Vagina (tissue), 2 donors: ENCODE measurements around the gene NIPAL3. TPM values are rescaled to one million over a fixed set of nuclear protein-coding genes. Genes with fewer than 3 reads are reported as not detected.

Experiments
- DNase-seq, 2 donors: peaks; one replicate each; pipeline ENCODE4 v3.0.0-alpha.2; 2017; ENCODE audit errors: extremely low spot score in 2 of 2
- H3K27ac ChIP-seq: fragments of 200-600 bp; sonication (generic); one replicate; pipeline ENCODE4 v1.5.1; 2019
- H3K27me3 ChIP-seq: fragments of 200-600 bp; sonication (generic); one replicate; pipeline ENCODE4 v1.5.1; 2019
- H3K36me3 ChIP-seq, 2 donors: fragments of 200-600 bp; sonication (generic); one replicate each; pipeline ENCODE4 v1.5.1; 2017 to 2019
- H3K4me1 ChIP-seq: fragments of 200-600 bp; sonication (generic); one replicate; pipeline ENCODE4 v1.5.1; 2019
- H3K4me3 ChIP-seq, 2 donors: fragments of 200-600 bp; sonication (generic); 1 replicate in 1 of 2; 2 replicates in 1 of 2; pipeline ENCODE4 v1.5.1; 2016 to 2019
- H3K9me3 ChIP-seq: fragments of 200-600 bp; sonication (generic); one replicate; pipeline ENCODE4 v1.5.1; 2019
- CTCF ChIP-seq, 3 experiments: fragments of 450-650 bp in 2 of 3; fragments of 200-600 bp in 1 of 3; sonication (generic) in 1 of 3; IDR thresholded peaks; one replicate each; pipeline ENCODE4 v1.5.1; 2017 to 2019; ENCODE audit warnings: antibody characterized with exemption in 3 of 3, mild to moderate bottlenecking in 2 of 3, moderate library complexity in 2 of 3
- POLR2A ChIP-seq, 2 donors: fragments of 450-650 bp; IDR thresholded peaks; one replicate each; pipeline ENCODE4 v1.6.1; 2017; ENCODE audit warnings: antibody characterized with exemption in 2 of 2, mild to moderate bottlenecking in 2 of 2, moderate library complexity in 2 of 2
- POLR2AphosphoS5 ChIP-seq, 2 donors: sonication (generic); formaldehyde crosslinking; IDR thresholded peaks; one replicate each; pipeline ENCODE4 v1.9.0; 2017; ENCODE audit warnings: antibody characterized with exemption in 2 of 2, mild to moderate bottlenecking in 2 of 2, low read depth in 1 of 2; ENCODE audit not compliant: insufficient read depth in 1 of 2
- intact Hi-C: fragments of 100-400 bp; cut with DNase I; formaldehyde crosslinking; loops from one replicate; pipeline ENCODE4 v1.15.1; 2023
- total RNA-seq: library from RNA; depleted of rRNA; stranded (reverse); fragments of >200 nt; gene quantifications from one replicate; pipeline ENCODE4 v1.2.3, GENCODE V29; 2016

The NIPAL3 gene
- total RNA-seq, 1 donor from 2014 or later: 21.1 TPM

GRCh38 chr1:24477309-24477708 is 61.7 kb downstream of the NIPAL3 start:
- no peak overlapping the region for H3K4me3 ChIP-seq
- H3K4me1 ChIP-seq: no peaks in the 10 kb centered on the region
- no peak for DNase-seq
- H3K9me3 ChIP-seq: no peaks in the 10 kb centered on the region
- intact Hi-C loops: no loop called here
- H3K27ac ChIP-seq: no peak overlapping the region
- H3K36me3 ChIP-seq: no peaks in the 10 kb centered on the region
- TF ChIP-seq POLR2A (IDR thresholded peaks at IDR 0.05) (no peak), CTCF (IDR thresholded peaks at IDR 0.05) (no peak), POLR2AphosphoS5 (IDR thresholded peaks at IDR 0.05; ENCODE audit: insufficient read depth in 1 of 2, low read depth in 1 of 2) (no peak)
- no peaks in the 10 kb centered on the region for H3K27me3 ChIP-seq

- no peaks in the 10 kb centered on the region for H3K4me1 ChIP-seq
- H3K36me3 ChIP-seq: no peaks in the 10 kb centered on the region
- H3K27me3 ChIP-seq: no peaks in the 10 kb centered on the region
- DNase-seq: no peak
- H3K9me3 ChIP-seq: no peaks in the 10 kb centered on the region
- TF ChIP-seq POLR2AphosphoS5 (IDR thresholded peaks at IDR 0.05; ENCODE audit: insufficient read depth in 1 of 2, low read depth in 1 of 2) (no peak), CTCF (IDR thresholded peaks at IDR 0.05) (no peak), POLR2A (IDR thresholded peaks at IDR 0.05) (no peak)
- H3K4me3 ChIP-seq: no peak overlapping the region
- intact Hi-C loops: no loop called here
- H3K27ac ChIP-seq: no peak overlapping the region
These were observed 65.5 kb downstream of the NIPAL3 start for GRCh38 chr1:24481101-24481500.

GRCh38 chr1:24481843-24482610 is 66.4 kb downstream of the NIPAL3 start:
- Histone ChIP-seq H3K27me3 (no peaks in the 10 kb centered on the region), H3K4me1 (no peaks in the 10 kb centered on the region), H3K4me3 (no peak overlapping the region), H3K9me3 (no peaks in the 10 kb centered on the region), H3K27ac (no peak overlapping the region), H3K36me3 (no peaks in the 10 kb centered on the region)
- intact Hi-C loops: no loop called here
- TF ChIP-seq CTCF (IDR thresholded peaks at IDR 0.05): no peak
- TF ChIP-seq POLR2A (IDR thresholded peaks at IDR 0.05): no peak
- no peak for DNase-seq

GRCh38 chr1:24483441-24483840 is 67.8 kb downstream of the NIPAL3 start:
- Histone ChIP-seq H3K27me3 (no peaks in the 10 kb centered on the region), H3K4me1 (no peaks in the 10 kb centered on the region), H3K9me3 (no peaks in the 10 kb centered on the region), H3K27ac (no peak overlapping the region), H3K36me3 (no peaks in the 10 kb centered on the region), H3K4me3 (no peak overlapping the region)
- intact Hi-C loops: no loop called here
- TF ChIP-seq CTCF (IDR thresholded peaks at IDR 0.05): no peak
- no peak for TF ChIP-seq POLR2A (IDR thresholded peaks at IDR 0.05)
- TF ChIP-seq POLR2AphosphoS5 (IDR thresholded peaks at IDR 0.05; ENCODE audit: insufficient read depth in 1 of 2, low read depth in 1 of 2): no peak
- DNase-seq: no peak

- DNase-seq: no peak
- TF ChIP-seq CTCF (IDR thresholded peaks at IDR 0.05): no peak
- TF ChIP-seq POLR2AphosphoS5 (IDR thresholded peaks at IDR 0.05; ENCODE audit: insufficient read depth in 1 of 2, low read depth in 1 of 2): no peak
- no peak for TF ChIP-seq POLR2A (IDR thresholded peaks at IDR 0.05)
- intact Hi-C loops: no loop called here
- Histone ChIP-seq H3K4me1 (no peaks in the 10 kb centered on the region), H3K27me3 (no peaks in the 10 kb centered on the region), H3K36me3 (no peaks in the 10 kb centered on the region), H3K4me3 (no peak overlapping the region), H3K27ac (no peak overlapping the region), H3K9me3 (no peaks in the 10 kb centered on the region)
These were observed 68.6 kb downstream of the NIPAL3 start for GRCh38 chr1:24484199-24484598.
